ENCODE results near the gene PTER.

PTER gene

GRCh38 chr10:16472828-16473227 lies 36.0 kb downstream of the PTER start:
- no peak for DNase-seq

GRCh38 chr10:16477757-16478156 lies 40.9 kb downstream of the PTER start:
- no peak for DNase-seq

- DNase-seq, result no peak
Measured at GRCh38 chr10:16478801-16479200, 42.0 kb downstream of the PTER start.

- no peak for DNase-seq
Measured at GRCh38 chr10:16481052-16481728, 44.4 kb downstream of the PTER start.

- no peak for DNase-seq
Measured at GRCh38 chr10:16483241-16483917, 46.6 kb downstream of the PTER start.

GRCh38 chr10:16490511-16490910 lies 53.7 kb downstream of the PTER start:
- DNase-seq, result no peak

GRCh38 chr10:16491933-16492332 lies 55.1 kb downstream of the PTER start:
- DNase-seq, result no peak

- no peak for DNase-seq
Measured at GRCh38 chr10:16493884-16494536, 57.2 kb downstream of the PTER start.

GRCh38 chr10:16497911-16498310 lies 61.1 kb downstream of the PTER start:
- DNase-seq, result no peak

- no peak for DNase-seq
Measured at GRCh38 chr10:16505161-16505560, 68.4 kb downstream of the PTER start.

GRCh38 chr10:16509996-16510395 lies 73.2 kb downstream of the PTER start:
- peak; percentile 35 for DNase-seq

GRCh38 chr10:16510843-16511242 lies 74.0 kb downstream of the PTER start:
- no peak for DNase-seq

- no peak for DNase-seq
Measured at GRCh38 chr10:16518822-16519221, 82.0 kb downstream of the PTER start.

- no peak for DNase-seq
Measured at GRCh38 chr10:16519250-16519907, 82.6 kb downstream of the PTER start.

- no peak for DNase-seq
Measured at GRCh38 chr10:16519908-16520861, 83.4 kb downstream of the PTER start.

- DNase-seq, result peak; percentile 21
Measured at GRCh38 chr10:16520900-16521299, 84.1 kb downstream of the PTER start.

- DNase-seq, result peak; percentile 13
Measured at GRCh38 chr10:16521311-16522016, 84.7 kb downstream of the PTER start, which contains the start of gene C1QL3. C1QL3 (minus strand) TSS chr10:16521879; CDS start chr10:16521065, 814 bp downstream.

- DNase-seq, result no peak
Measured at GRCh38 chr10:16527452-16527851, 90.6 kb downstream of the PTER start.

GRCh38 chr10:16529853-16530252 lies 93.0 kb downstream of the PTER start:
- DNase-seq, result no peak

GRCh38 chr10:16536155-16536554 lies 99.3 kb downstream of the PTER start:
- DNase-seq, result no peak

GRCh38 chr10:16544099-16544498 lies 107.3 kb downstream of the PTER start:
- no peak for DNase-seq

All from fibroblast of skin of scalp (primary cell).